ENCODE measurements around the gene AJAP1.

GRCh38 chr1:4701276-4701675, 46.9 kb downstream of the AJAP1 start:
- no peak for TF ChIP-seq TAF1 (IDR thresholded peaks at IDR 0.05; ENCODE audit: borderline replicate concordance, low read depth, low read length)
- no peak for TF ChIP-seq POLR2AphosphoS5 (IDR thresholded peaks at IDR 0.05; ENCODE audit: low read depth, low read length)

Data from GM12892 (cell line).